Esophagus squamous epithelium (tissue), 5 donors: Measurements from ENCODE around the gene B4GALT5. TPM values are rescaled to one million over a fixed set of nuclear protein-coding genes. Genes with fewer than 3 reads are reported as not detected.

ENCODE experiments used
- DNase-seq: peaks from one replicate; lab custom pipeline; 2025; lab: John Stamatoyannopoulos, UW
- H3K27ac ChIP-seq, 4 donors: fragments of 200-600 bp; sonication (generic); one replicate each; pipeline ENCODE4 v1.5.1; 2016 to 2019; ENCODE audit warnings: mild to moderate bottlenecking in 1 of 4
- H3K27me3 ChIP-seq, 4 donors: fragments of 200-600 bp; sonication (generic); 1 replicate in 3 of 4; 2 replicates in 1 of 4; pipeline versions ENCODE4 v1.5.1 to v1.6.0; 2017 to 2021; ENCODE audit warnings: antibody characterized with exemption in 1 of 4
- H3K36me3 ChIP-seq, 3 donors: fragments of 200-600 bp; sonication (generic); one replicate each; pipeline ENCODE4 v1.5.1; 2016 to 2019
- H3K4me1 ChIP-seq, 3 donors: fragments of 200-600 bp; sonication (generic); one replicate each; pipeline ENCODE4 v1.5.1; 2017 to 2019
- H3K4me3 ChIP-seq, 4 donors: fragments of 200-600 bp; sonication (generic); 1 replicate in 3 of 4; 2 replicates in 1 of 4; pipeline ENCODE4 v1.5.1; 2016 to 2019; ENCODE audit warnings: mild to moderate bottlenecking in 2 of 4, moderate library complexity in 1 of 4
- H3K9me3 ChIP-seq, 3 donors: fragments of 200-600 bp; sonication (generic); one replicate each; pipeline ENCODE4 v1.5.1; 2016 to 2019
- CTCF ChIP-seq, 6 experiments: fragments of 450-650 bp in 4 of 6; fragments of 200-600 bp in 2 of 6; sonication (generic) in 2 of 6; IDR thresholded peaks; one replicate each; pipeline ENCODE4 v1.5.1; 2016 to 2019; ENCODE audit warnings: antibody characterized with exemption in 6 of 6, mild to moderate bottlenecking in 4 of 6, moderate library complexity in 4 of 6
- POLR2A ChIP-seq, 4 donors: fragments of 450-650 bp; IDR thresholded peaks; one replicate each; pipeline ENCODE4 v1.6.1; 2017; ENCODE audit warnings: antibody characterized with exemption in 4 of 4, mild to moderate bottlenecking in 4 of 4, moderate library complexity in 3 of 4
- WGBS, 2 donors: methylation state at CpG; one replicate each; pipeline ENCODE4 v1.1.5; 2018; 5-methylcytosine and 5-hydroxymethylcytosine counted together
- intact Hi-C: fragments of 100-400 bp; cut with DNase I; formaldehyde crosslinking; loops from one replicate; pipeline ENCODE4 v1.15.0; 2022
- total RNA-seq, 4 donors: library from RNA; depleted of rRNA; stranded (reverse); fragments of >200 nt; gene quantifications; one replicate each; pipeline ENCODE4 v1.1.0, GENCODE V29; 2016
- donor health status: DM: yes; HTN: yes; CAD: no.

B4GALT5 gene
- total RNA-seq, 4 donors from 2014 or later, result 24.1 to 34.2 (median 25.7) TPM

GRCh38 chr20:49602345-49603208, 111.1 kb downstream of the B4GALT5 start:
- intact Hi-C loops, result loop anchor here (10.0 kb wide), 1 partner anchor 268 kb away; no protein-coding TSS in a partner anchor
- no peak for DNase-seq
- H3K4me3 ChIP-seq, result no peak overlapping the region
- H3K9me3 ChIP-seq, result no peaks in the 10 kb centered on the region
- peak overlapping the region in 3 of 4 donors; percentile 13 to 54 (median 14) for H3K27ac ChIP-seq
- peaks cover 0 to 2% (median 0%) of the 10 kb centered on the region in 4 donors for H3K27me3 ChIP-seq
- no peaks in the 10 kb centered on the region for H3K36me3 ChIP-seq
- WGBS, 2 donors, result 71 to 82% methylated on average over 9 of the region's 9 CpGs
- peaks cover 3 to 22% (median 4%) of the 10 kb centered on the region in 3 donors for H3K4me1 ChIP-seq
- no peak for TF ChIP-seq CTCF (IDR thresholded peaks at IDR 0.05)
- TF ChIP-seq POLR2A (IDR thresholded peaks at IDR 0.05), result no peak

GRCh38 chr20:49601153-49601924, 112.3 kb downstream of the B4GALT5 start:
- no peak for TF ChIP-seq POLR2A (IDR thresholded peaks at IDR 0.05)
- TF ChIP-seq CTCF (IDR thresholded peaks at IDR 0.05), result no peak
- Histone ChIP-seq H3K27me3 (no peaks in the 10 kb centered on the region), H3K27ac (no peak overlapping the region), H3K9me3 (no peaks in the 10 kb centered on the region), H3K36me3 (no peaks in the 10 kb centered on the region), H3K4me1 (peaks cover 3 to 30% (median 4%) of the 10 kb centered on the region in 3 donors), H3K4me3 (no peak overlapping the region)
- WGBS, 2 donors, result 93 to 95% methylated on average over 3 to 5 of the region's 5 CpGs
- DNase-seq, result no peak
- intact Hi-C loops, result loop anchor here (10.0 kb wide), 1 partner anchor 267 kb away; no protein-coding TSS in a partner anchor

- Histone ChIP-seq H3K27ac (no peak overlapping the region), H3K4me1 (peaks cover under 1 to 31% (median 14%) of the 10 kb centered on the region in 3 donors), H3K4me3 (no peak overlapping the region), H3K27me3 (no peaks in the 10 kb centered on the region), H3K36me3 (no peaks in the 10 kb centered on the region), H3K9me3 (no peaks in the 10 kb centered on the region)
- intact Hi-C loops, result loop anchor here (10.0 kb wide), 1 partner anchor 265 kb away; no protein-coding TSS in a partner anchor
- 80 to 100% methylated on average over 3 to 4 of the region's 4 CpGs for WGBS, 2 donors
- no peak for DNase-seq
- no peak for TF ChIP-seq POLR2A (IDR thresholded peaks at IDR 0.05)
- TF ChIP-seq CTCF (IDR thresholded peaks at IDR 0.05), result no peak
Measured at GRCh38 chr20:49599746-49600113, 113.9 kb downstream of the B4GALT5 start.

- no peak for DNase-seq
- Histone ChIP-seq H3K36me3 (no peaks in the 10 kb centered on the region), H3K27ac (no peak overlapping the region), H3K4me1 (peaks cover 8 to 44% (median 30%) of the 10 kb centered on the region in 3 donors), H3K9me3 (no peaks in the 10 kb centered on the region), H3K4me3 (no peak overlapping the region), H3K27me3 (no peaks in the 10 kb centered on the region)
- TF ChIP-seq CTCF (IDR thresholded peaks at IDR 0.05), result no peak
- no peak for TF ChIP-seq POLR2A (IDR thresholded peaks at IDR 0.05)
- intact Hi-C loops, result no loop called here
- 86 to 93% methylated on average over 4 of the region's 4 CpGs for WGBS, 2 donors
Measured at GRCh38 chr20:49597825-49598395, 115.8 kb downstream of the B4GALT5 start.
